K562 (cell line): ENCODE results near the gene LAMA3.

Source experiments
- EZH2 ChIP-seq: IDR thresholded peaks from 2 replicates; pipeline ENCODE4 v1.6.1; 2012; ENCODE audit warnings: low read depth, mild to moderate bottlenecking, inconsistent platforms, low read length, borderline replicate concordance
- KAT7 ChIP-seq: sonication (generic); formaldehyde crosslinking; IDR thresholded peaks from 2 replicates; pipeline ENCODE4 v1.8.0; 2022; ENCODE audit warnings: missing genetic modification reagents, mild to moderate bottlenecking, borderline replicate concordance
- RNF2 ChIP-seq: sonication (generic); IDR thresholded peaks from 2 replicates; pipeline ENCODE4 v1.6.1; 2016
- SAP30 ChIP-seq: fragments of 200-600 bp; sonication (generic); IDR thresholded peaks from 2 replicates; pipeline ENCODE4 v1.6.1; 2012; ENCODE audit warnings: borderline replicate concordance, low read depth, mild to moderate bottlenecking, moderate library complexity, low read length, control low read depth, inconsistent platforms; ENCODE audit not compliant: insufficient read depth, poor library complexity, severe bottlenecking
- SIN3A ChIP-seq, 2 experiments: fragments of 150-350 bp in 1 of 2; IDR thresholded peaks; 2 replicates each; pipeline ENCODE4 v1.6.1; 2011 to 2016; ENCODE audit warnings: borderline replicate concordance in 2 of 2, low read depth in 2 of 2, low read length in 2 of 2, mild to moderate bottlenecking in 2 of 2, moderate library complexity in 2 of 2; ENCODE audit not compliant: control insufficient read depth in 1 of 2
- TF ChIP-seq, protein P1 (sequence below): fragments of 150-350 bp; IDR thresholded peaks from 2 replicates; pipeline ENCODE4 v1.6.1; 2014; ENCODE audit warnings: low read depth, mild to moderate bottlenecking, low read length, borderline replicate concordance
- TF ChIP-seq, protein P2 (sequence below): sonication (generic); formaldehyde crosslinking; IDR thresholded peaks from 2 replicates; pipeline ENCODE4 v1.8.0; 2023; ENCODE audit warnings: mild to moderate bottlenecking, missing genetic modification reagents

DNA sequence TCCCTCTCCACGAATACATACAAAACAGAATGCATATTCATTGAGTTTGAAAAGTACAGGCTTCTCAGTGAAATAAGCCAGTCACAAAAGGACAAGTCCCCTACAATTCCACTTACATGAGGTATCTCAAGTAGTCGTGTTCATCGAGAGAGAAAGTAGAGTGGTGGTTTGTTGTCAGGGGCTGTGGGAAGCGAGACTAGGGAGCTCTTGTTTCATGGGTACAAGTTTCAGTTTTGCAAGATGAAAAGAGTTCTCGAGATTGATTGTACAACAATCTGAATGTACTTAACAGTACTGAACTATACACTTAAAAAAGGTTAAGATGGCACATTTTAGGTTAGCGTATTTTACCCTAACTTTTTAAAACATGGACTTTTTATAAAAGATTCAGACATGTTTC is 253.9 kb downstream of the LAMA3 start:
- TF ChIP-seq, protein P1, sequence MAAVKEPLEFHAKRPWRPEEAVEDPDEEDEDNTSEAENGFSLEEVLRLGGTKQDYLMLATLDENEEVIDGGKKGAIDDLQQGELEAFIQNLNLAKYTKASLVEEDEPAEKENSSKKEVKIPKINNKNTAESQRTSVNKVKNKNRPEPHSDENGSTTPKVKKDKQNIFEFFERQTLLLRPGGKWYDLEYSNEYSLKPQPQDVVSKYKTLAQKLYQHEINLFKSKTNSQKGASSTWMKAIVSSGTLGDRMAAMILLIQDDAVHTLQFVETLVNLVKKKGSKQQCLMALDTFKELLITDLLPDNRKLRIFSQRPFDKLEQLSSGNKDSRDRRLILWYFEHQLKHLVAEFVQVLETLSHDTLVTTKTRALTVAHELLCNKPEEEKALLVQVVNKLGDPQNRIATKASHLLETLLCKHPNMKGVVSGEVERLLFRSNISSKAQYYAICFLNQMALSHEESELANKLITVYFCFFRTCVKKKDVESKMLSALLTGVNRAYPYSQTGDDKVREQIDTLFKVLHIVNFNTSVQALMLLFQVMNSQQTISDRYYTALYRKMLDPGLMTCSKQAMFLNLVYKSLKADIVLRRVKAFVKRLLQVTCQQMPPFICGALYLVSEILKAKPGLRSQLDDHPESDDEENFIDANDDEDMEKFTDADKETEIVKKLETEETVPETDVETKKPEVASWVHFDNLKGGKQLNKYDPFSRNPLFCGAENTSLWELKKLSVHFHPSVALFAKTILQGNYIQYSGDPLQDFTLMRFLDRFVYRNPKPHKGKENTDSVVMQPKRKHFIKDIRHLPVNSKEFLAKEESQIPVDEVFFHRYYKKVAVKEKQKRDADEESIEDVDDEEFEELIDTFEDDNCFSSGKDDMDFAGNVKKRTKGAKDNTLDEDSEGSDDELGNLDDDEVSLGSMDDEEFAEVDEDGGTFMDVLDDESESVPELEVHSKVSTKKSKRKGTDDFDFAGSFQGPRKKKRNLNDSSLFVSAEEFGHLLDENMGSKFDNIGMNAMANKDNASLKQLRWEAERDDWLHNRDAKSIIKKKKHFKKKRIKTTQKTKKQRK: no peak
- no peak for TF ChIP-seq SAP30
- TF ChIP-seq SIN3A (IDR thresholded peaks at IDR 0.05; ENCODE audit: borderline replicate concordance in 2 of 2, control insufficient read depth in 1 of 2, low read depth in 2 of 2, low read length in 2 of 2): no peak
- TF ChIP-seq, protein P2, sequence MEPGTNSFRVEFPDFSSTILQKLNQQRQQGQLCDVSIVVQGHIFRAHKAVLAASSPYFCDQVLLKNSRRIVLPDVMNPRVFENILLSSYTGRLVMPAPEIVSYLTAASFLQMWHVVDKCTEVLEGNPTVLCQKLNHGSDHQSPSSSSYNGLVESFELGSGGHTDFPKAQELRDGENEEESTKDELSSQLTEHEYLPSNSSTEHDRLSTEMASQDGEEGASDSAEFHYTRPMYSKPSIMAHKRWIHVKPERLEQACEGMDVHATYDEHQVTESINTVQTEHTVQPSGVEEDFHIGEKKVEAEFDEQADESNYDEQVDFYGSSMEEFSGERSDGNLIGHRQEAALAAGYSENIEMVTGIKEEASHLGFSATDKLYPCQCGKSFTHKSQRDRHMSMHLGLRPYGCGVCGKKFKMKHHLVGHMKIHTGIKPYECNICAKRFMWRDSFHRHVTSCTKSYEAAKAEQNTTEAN (CRISPR knock-in tag): no peak
- TF ChIP-seq KAT7: no peak
- TF ChIP-seq EZH2: no peak
- no peak for TF ChIP-seq RNF2
